Activated naive CD8-positive, alpha-beta T cell (primary cell): ENCODE data around the gene FGF7.
"Not testable (repeated sequence)": the region's sequence is repeated elsewhere in the genome, so short reads cannot be mapped to it uniquely, and the experiment has no call there.

Experiments
- H3K27ac Mint-ChIP-seq: one replicate; pipeline ENCODE4 v1.8.0; 2021; ENCODE audit warnings: mixed read lengths
- H3K27me3 Mint-ChIP-seq: one replicate; pipeline ENCODE4 v1.8.0; 2021; ENCODE audit warnings: mixed read lengths
- H3K36me3 Mint-ChIP-seq: one replicate; pipeline ENCODE4 v1.8.0; 2021; ENCODE audit warnings: mixed read lengths
- H3K4me1 Mint-ChIP-seq: one replicate; pipeline ENCODE4 v1.8.0; 2021; ENCODE audit warnings: low read depth, mixed read lengths
- H3K4me3 Mint-ChIP-seq: one replicate; pipeline ENCODE4 v1.8.0; 2021; ENCODE audit warnings: mild to moderate bottlenecking, mixed read lengths
- H3K9me3 Mint-ChIP-seq: one replicate; pipeline ENCODE4 v1.8.0; 2021; ENCODE audit warnings: low read depth, mixed read lengths

Gene FGF7

GRCh38 chr15:49464522-49464921 is 41.5 kb downstream of the FGF7 start:
- H3K36me3 Mint-ChIP-seq = no peaks in the 10 kb centered on the region
- H3K27ac Mint-ChIP-seq = no peak overlapping the region
- H3K4me1 Mint-ChIP-seq = no peaks in the 10 kb centered on the region
- H3K4me3 Mint-ChIP-seq = no peak overlapping the region
- H3K9me3 Mint-ChIP-seq = no peaks in the 10 kb centered on the region
- H3K27me3 Mint-ChIP-seq = peaks cover 2% of the 10 kb centered on the region

DNA sequence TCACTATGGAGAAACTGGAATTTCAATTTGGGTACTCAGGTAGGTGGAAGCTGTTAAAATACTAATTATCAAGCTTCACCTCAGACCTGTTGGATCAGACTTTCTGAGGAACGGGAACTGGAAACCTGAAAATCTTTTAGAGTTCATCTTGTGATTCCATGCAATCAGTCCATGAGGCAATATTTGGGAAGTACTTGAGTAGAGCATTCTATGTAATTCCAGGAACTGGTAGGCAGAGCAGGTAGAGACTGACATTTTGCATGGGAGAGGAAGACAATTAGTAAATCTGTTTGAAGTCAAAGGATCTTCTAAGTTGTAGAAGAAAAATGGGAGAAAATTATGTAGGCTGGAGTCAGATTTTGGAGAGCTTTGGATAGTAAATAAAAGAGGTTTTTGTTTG is 43.1 kb downstream of the FGF7 start:
- Mint-ChIP-seq H3K27ac (no peak overlapping the region), H3K36me3 (no peaks in the 10 kb centered on the region), H3K4me1 (no peaks in the 10 kb centered on the region), H3K4me3 (no peak overlapping the region), H3K9me3 (no peaks in the 10 kb centered on the region), H3K27me3 (no peaks in the 10 kb centered on the region)

DNA sequence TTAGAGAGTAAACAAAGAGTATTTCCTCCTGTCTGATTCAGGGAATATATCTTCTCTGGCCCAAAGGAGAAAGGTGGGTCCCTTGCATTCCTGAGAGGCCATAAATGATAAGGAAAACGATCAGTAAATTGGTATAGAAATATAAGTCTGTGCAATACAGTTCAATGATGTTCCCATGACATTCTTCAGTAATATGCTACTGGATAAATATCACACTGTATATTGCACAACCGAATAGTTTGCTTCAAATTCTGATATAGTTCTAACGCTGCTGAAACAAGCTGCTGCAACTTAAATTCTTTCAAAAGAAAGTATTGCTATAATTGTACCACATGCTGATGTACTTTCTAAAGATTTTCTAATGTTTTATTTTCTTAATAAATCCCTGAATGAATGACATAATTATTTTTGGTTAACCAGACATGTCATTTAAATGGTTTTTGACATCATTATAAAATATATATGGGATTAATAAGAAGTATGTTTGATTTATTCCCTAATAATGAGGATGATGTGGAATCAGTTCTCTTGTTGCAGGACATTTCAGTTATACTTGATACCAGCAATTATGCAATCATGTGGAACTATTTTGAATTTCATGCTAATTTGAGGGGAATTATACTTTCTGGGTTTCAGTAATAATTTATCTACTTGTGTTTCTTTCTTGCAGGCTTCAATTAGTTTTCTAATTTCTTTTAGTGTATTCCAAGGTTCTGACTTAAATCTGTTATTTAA is 44.9 kb downstream of the FGF7 start:
- Mint-ChIP-seq H3K36me3 (no peaks in the 10 kb centered on the region), H3K27ac (no peak overlapping the region), H3K27me3 (no peaks in the 10 kb centered on the region), H3K4me3 (no peak overlapping the region), H3K4me1 (peaks cover 4% of the 10 kb centered on the region), H3K9me3 (no peaks in the 10 kb centered on the region)

DNA sequence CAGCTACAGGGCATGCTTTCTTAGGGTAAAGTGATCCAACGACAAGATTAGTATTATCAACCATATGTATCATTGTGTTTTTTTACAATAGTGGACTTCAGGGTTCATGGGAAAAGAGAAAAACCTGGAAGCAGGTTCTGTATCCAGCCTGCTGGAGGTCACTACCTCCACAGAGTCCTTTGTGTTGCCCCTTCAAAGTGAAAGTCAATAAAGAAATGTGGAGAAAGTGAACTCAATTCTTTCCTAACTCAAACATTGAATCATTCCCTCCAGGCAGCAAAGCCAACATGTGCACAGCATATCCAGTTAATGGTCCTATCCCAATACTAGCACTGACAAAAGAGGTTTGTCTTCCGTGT is 45.4 kb downstream of the FGF7 start:
- H3K27ac Mint-ChIP-seq = no peak overlapping the region
- H3K36me3 Mint-ChIP-seq = no peaks in the 10 kb centered on the region
- peaks cover 4% of the 10 kb centered on the region for H3K4me1 Mint-ChIP-seq
- H3K27me3 Mint-ChIP-seq = no peaks in the 10 kb centered on the region
- no peak overlapping the region for H3K4me3 Mint-ChIP-seq
- H3K9me3 Mint-ChIP-seq = no peaks in the 10 kb centered on the region

- H3K4me3 Mint-ChIP-seq, H3K4me1 Mint-ChIP-seq, H3K27ac Mint-ChIP-seq, H3K27me3 Mint-ChIP-seq, H3K9me3 Mint-ChIP-seq, H3K36me3 Mint-ChIP-seq: not testable (repeated sequence)
These were observed 48.2 kb downstream of the FGF7 start for GRCh38 chr15:49471248-49471647.

- no peak overlapping the region for H3K4me3 Mint-ChIP-seq
These were observed 48.7 kb downstream of the FGF7 start for GRCh38 chr15:49471733-49472132.

DNA sequence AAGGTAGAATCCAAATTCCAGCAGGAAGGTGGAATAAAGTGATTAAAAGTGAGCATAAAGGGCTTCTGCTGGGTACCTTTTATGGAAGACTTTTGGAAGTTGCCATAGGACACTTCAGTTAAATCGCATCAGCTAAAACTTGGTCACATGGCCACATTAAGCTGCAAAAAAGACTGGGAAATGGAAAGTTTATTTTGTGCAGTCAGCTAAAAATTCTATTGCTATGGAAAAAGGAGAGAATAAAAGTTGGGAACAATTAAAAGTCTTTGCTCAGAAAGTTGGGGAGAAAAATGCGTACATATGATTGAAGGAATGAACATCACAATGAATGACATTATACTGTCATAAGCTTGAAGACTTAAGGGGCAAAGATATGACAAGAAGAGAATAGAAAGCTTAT is 49.3 kb downstream of the FGF7 start:
- Mint-ChIP-seq H3K4me1 (peaks cover 4% of the 10 kb centered on the region), H3K27me3 (peaks cover 3% of the 10 kb centered on the region), H3K9me3 (no peaks in the 10 kb centered on the region), H3K27ac (no peak overlapping the region), H3K36me3 (no peaks in the 10 kb centered on the region), H3K4me3 (no peak overlapping the region)

More at GRCh38 chr15:49471733-49472132, 48.7 kb downstream of the FGF7 start:
- H3K4me1 Mint-ChIP-seq = peaks cover 4% of the 10 kb centered on the region
- no peak overlapping the region for H3K27ac Mint-ChIP-seq
- no peaks in the 10 kb centered on the region for H3K36me3 Mint-ChIP-seq
- no peaks in the 10 kb centered on the region for H3K9me3 Mint-ChIP-seq
- peaks cover 3% of the 10 kb centered on the region for H3K27me3 Mint-ChIP-seq

- no peak overlapping the region for H3K27ac Mint-ChIP-seq
- no peak overlapping the region for H3K4me3 Mint-ChIP-seq
- H3K4me1 Mint-ChIP-seq = peaks cover 4% of the 10 kb centered on the region
- H3K9me3 Mint-ChIP-seq = no peaks in the 10 kb centered on the region
- H3K36me3 Mint-ChIP-seq = no peaks in the 10 kb centered on the region
- peaks cover 3% of the 10 kb centered on the region for H3K27me3 Mint-ChIP-seq
These were observed 50.0 kb downstream of the FGF7 start for GRCh38 chr15:49473031-49473430.

DNA sequence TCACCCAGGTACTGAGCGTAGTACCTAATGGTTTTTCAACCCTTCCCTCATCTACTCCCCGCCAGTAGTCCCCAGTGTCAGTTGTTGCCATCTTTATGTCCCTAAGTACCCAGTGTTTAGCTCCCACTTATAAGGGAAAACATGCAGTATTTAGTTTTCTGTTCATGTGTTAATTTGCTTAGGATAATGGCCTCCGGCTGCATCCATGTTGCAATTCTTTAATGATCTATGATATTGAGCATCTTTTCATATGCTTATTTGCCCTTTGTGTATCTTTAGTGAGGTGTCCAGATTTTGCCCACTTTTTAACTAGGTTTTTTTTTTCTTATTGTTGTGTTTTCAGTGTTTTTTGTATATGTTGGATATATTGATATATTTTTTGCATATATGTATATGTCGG is 55.0 kb downstream of the FGF7 start:
- H3K4me1 Mint-ChIP-seq, H3K27me3 Mint-ChIP-seq, H3K4me3 Mint-ChIP-seq, H3K27ac Mint-ChIP-seq, H3K36me3 Mint-ChIP-seq, H3K9me3 Mint-ChIP-seq: not testable (repeated sequence)

DNA sequence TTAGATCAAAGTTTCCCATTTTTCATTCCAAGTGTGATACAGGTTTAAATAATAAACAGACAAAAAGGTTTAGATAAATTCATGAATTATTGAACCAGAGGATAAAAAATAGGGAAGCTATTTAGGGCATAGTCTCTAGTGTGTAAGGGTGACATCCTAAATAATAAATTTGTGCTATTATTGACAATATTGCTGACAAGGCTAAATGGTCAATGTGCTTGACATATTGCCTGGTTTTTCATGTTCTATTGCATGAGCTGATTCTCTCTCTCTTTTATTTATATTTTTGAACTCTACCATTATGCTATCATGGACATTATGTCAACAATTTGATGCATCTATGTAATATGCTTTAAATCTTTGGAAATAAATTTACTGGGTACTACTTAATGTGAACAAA is 55.9 kb downstream of the FGF7 start:
- not testable (repeated sequence) for H3K27me3 Mint-ChIP-seq, H3K4me3 Mint-ChIP-seq, H3K36me3 Mint-ChIP-seq, H3K4me1 Mint-ChIP-seq, H3K27ac Mint-ChIP-seq, H3K9me3 Mint-ChIP-seq

- not testable (repeated sequence) for H3K4me3 Mint-ChIP-seq, H3K4me1 Mint-ChIP-seq, H3K36me3 Mint-ChIP-seq, H3K27ac Mint-ChIP-seq, H3K9me3 Mint-ChIP-seq, H3K27me3 Mint-ChIP-seq
These were observed 62.4 kb downstream of the FGF7 start for GRCh38 chr15:49485401-49485800.

- Mint-ChIP-seq H3K27ac (no peak overlapping the region), H3K36me3 (no peaks in the 10 kb centered on the region), H3K27me3 (peaks cover 2% of the 10 kb centered on the region), H3K9me3 (no peaks in the 10 kb centered on the region), H3K4me1 (no peaks in the 10 kb centered on the region), H3K4me3 (no peak overlapping the region)
These were observed 67.9 kb downstream of the FGF7 start for GRCh38 chr15:49490966-49491365.

GRCh38 chr15:49492151-49492550 is 69.1 kb downstream of the FGF7 start:
- H3K4me1 Mint-ChIP-seq = no peaks in the 10 kb centered on the region
- H3K9me3 Mint-ChIP-seq = no peaks in the 10 kb centered on the region
- peaks cover 2% of the 10 kb centered on the region for H3K27me3 Mint-ChIP-seq
- no peak overlapping the region for H3K4me3 Mint-ChIP-seq
- H3K36me3 Mint-ChIP-seq = no peaks in the 10 kb centered on the region
- H3K27ac Mint-ChIP-seq = no peak overlapping the region

DNA sequence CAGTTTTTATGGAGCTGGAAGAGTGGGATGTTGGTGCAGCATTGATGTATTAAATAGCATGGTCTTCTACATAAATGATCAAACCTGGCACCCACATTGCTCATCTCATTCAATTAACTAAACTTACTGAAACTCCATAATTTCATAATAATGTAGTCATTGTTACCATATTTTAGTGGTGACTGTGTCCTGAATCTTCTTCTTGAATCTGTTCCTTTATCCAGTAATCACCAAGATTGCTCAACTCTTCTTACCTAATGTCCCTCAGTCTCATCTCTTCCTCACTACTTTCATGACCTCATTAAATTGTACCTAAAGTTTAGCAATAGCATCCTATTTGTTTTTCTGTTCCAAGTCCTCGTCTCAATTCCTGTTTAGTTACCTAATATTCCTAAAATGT is 69.8 kb downstream of the FGF7 start:
- Mint-ChIP-seq H3K9me3 (no peaks in the 10 kb centered on the region), H3K27ac (no peak overlapping the region), H3K36me3 (no peaks in the 10 kb centered on the region), H3K4me1 (no peaks in the 10 kb centered on the region), H3K4me3 (no peak overlapping the region), H3K27me3 (peaks cover 2% of the 10 kb centered on the region)

DNA sequence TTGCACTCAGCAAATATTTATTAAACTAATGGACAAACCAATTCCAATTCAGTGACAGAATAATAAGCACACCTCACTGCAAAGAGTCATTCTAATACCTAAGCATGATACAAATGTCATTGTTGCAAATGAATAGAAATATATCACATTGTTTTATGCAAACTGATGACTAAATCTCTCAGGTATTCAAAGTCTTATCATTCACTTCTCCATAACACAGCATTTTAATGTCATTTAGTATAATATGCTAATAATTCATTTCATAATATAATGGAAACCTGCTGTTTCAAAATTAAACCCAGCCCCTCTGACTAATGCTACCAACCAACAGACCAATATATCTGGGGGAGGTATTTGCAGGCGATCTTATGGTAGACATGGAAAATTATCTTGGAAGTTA is 71.8 kb downstream of the FGF7 start:
- H3K27me3 Mint-ChIP-seq = peaks cover 2% of the 10 kb centered on the region
- no peak overlapping the region for H3K27ac Mint-ChIP-seq
- H3K9me3 Mint-ChIP-seq = no peaks in the 10 kb centered on the region
- H3K36me3 Mint-ChIP-seq = no peaks in the 10 kb centered on the region
- no peaks in the 10 kb centered on the region for H3K4me1 Mint-ChIP-seq
- no peak overlapping the region for H3K4me3 Mint-ChIP-seq

GRCh38 chr15:49495993-49496753 is 73.1 kb downstream of the FGF7 start:
- H3K27ac Mint-ChIP-seq = no peak overlapping the region
- H3K27me3 Mint-ChIP-seq = peaks cover 2% of the 10 kb centered on the region
- peaks cover 2% of the 10 kb centered on the region for H3K9me3 Mint-ChIP-seq
- no peaks in the 10 kb centered on the region for H3K4me1 Mint-ChIP-seq
- no peak overlapping the region for H3K4me3 Mint-ChIP-seq
- H3K36me3 Mint-ChIP-seq = peaks cover 5% of the 10 kb centered on the region
